ENCODE data around the gene DSN1.

- no peak for TF ChIP-seq CTCF (IDR thresholded peaks at IDR 0.05)
- no peak for TF ChIP-seq EP300 (IDR thresholded peaks at IDR 0.05)
- no peak for TF ChIP-seq POLR2A (IDR thresholded peaks at IDR 0.05)
Observed at GRCh38 chr20:36796117-36796516, 22.6 kb upstream of the DSN1 start.
